Gastrocnemius medialis (tissue), 4 donors: ENCODE data around the gene GRM8. TPM values are rescaled to one million over a fixed set of nuclear protein-coding genes. Genes with fewer than 3 reads are reported as not detected.

Experiments used
- ATAC-seq, 2 donors: fragments of 150-250 bp; one replicate each; pipeline ENCODE4 v1.9.1; 2016
- DNase-seq, 2 donors: peaks; one replicate each; pipeline ENCODE4 v3.0.0-alpha.2; 2019
- H3K27ac ChIP-seq, 4 donors: fragments of 200-600 bp; sonication (generic); 1 replicate in 1 of 4; 2 replicates in 3 of 4; pipeline ENCODE4 v1.5.1; 2016 to 2018; ENCODE audit warnings: mild to moderate bottlenecking in 2 of 4, moderate library complexity in 1 of 4
- H3K27me3 ChIP-seq, 3 donors: fragments of 200-600 bp; sonication (generic) in 2 of 3; 1 replicate in 1 of 3; 2 replicates in 2 of 3; pipeline versions ENCODE4 v1.5.1 to v1.6.0; 2016 to 2019; ENCODE audit warnings: mild to moderate bottlenecking in 1 of 3, moderate library complexity in 1 of 3
- H3K36me3 ChIP-seq, 2 donors: fragments of 200-600 bp; sonication (generic) in 1 of 2; one replicate each; pipeline ENCODE4 v1.5.1; 2017 to 2018
- H3K4me1 ChIP-seq, 2 donors: fragments of 200-600 bp; sonication (generic) in 1 of 2; one replicate each; pipeline ENCODE4 v1.5.1; 2016 to 2017; ENCODE audit warnings: mild to moderate bottlenecking in 2 of 2
- H3K4me3 ChIP-seq, 4 donors: fragments of 200-600 bp; sonication (generic) in 3 of 4; 1 replicate in 1 of 4; 2 replicates in 3 of 4; pipeline ENCODE4 v1.5.1; 2016 to 2019; ENCODE audit warnings: mild to moderate bottlenecking in 2 of 4
- H3K9me3 ChIP-seq, 3 donors: fragments of 200-600 bp; sonication (generic) in 2 of 3; 1 replicate in 1 of 3; 2 replicates in 2 of 3; pipeline ENCODE4 v1.5.1; 2016 to 2019
- CTCF ChIP-seq, 5 experiments: fragments of 450-650 bp in 3 of 5; fragments of 200-600 bp in 2 of 5; sonication (generic) in 2 of 5; IDR thresholded peaks in 4 of 5; conservative IDR thresholded peaks in 1 of 5; 1 replicate in 4 of 5; 2 replicates in 1 of 5; pipeline ENCODE4 v1.5.1; 2016 to 2019; ENCODE audit warnings: antibody characterized with exemption in 5 of 5, mild to moderate bottlenecking in 3 of 5, moderate library complexity in 3 of 5
- POLR2A ChIP-seq, 2 donors: fragments of 450-650 bp; IDR thresholded peaks; one replicate each; pipeline ENCODE4 v1.6.1; 2017; ENCODE audit warnings: antibody characterized with exemption in 2 of 2, mild to moderate bottlenecking in 2 of 2, moderate library complexity in 2 of 2
- in situ Hi-C, 4 donors: fragments of 200-750 bp; cut with MboI; loops; one replicate each; pipeline versions ENCODE4 v1.15.0 to v1.8.0; 2017; ENCODE audit warnings: low sequenced_read_pairs in 4 of 4
- intact Hi-C: fragments of 100-400 bp; cut with DNase I; formaldehyde crosslinking; loops from one replicate; pipeline ENCODE4 v1.15.1; 2023; ENCODE audit warnings: low total_unique reads
- total RNA-seq, 4 donors: library from RNA; depleted of rRNA; stranded (reverse); fragments of >200 nt; gene quantifications; one replicate each; pipeline versions ENCODE4 v1.1.0 to v1.2.3, GENCODE V29; 2016

The GRM8 gene
- total RNA-seq, 4 donors from 2014 or later = not detected

GRCh38 chr7:126667742-126668366 lies 584.9 kb downstream of the GRM8 start:
- in situ Hi-C loops (no loop called here), intact Hi-C loops (no loop called here)
- ATAC-seq (no peak), DNase-seq (no peak)
- Histone ChIP-seq H3K9me3 (no peaks in the 10 kb centered on the region), H3K4me1 (no peaks in the 10 kb centered on the region), H3K27ac (no peak overlapping the region), H3K36me3 (no peaks in the 10 kb centered on the region), H3K27me3 (no peaks in the 10 kb centered on the region), H3K4me3 (no peak overlapping the region)
- TF ChIP-seq POLR2A (IDR thresholded peaks at IDR 0.05) = no peak
- no peak for TF ChIP-seq CTCF (IDR thresholded peaks at IDR 0.05 in 4 of 5, conservative IDR thresholded peaks at IDR 0.05 in 1 of 5)

GRCh38 chr7:126662856-126663255 lies 589.9 kb downstream of the GRM8 start:
- H3K27me3 ChIP-seq = no peaks in the 10 kb centered on the region
- no peak overlapping the region for H3K4me3 ChIP-seq
- no peak for DNase-seq
- no peaks in the 10 kb centered on the region for H3K4me1 ChIP-seq
- H3K9me3 ChIP-seq = no peaks in the 10 kb centered on the region
- intact Hi-C loops = no loop called here
- TF ChIP-seq CTCF (IDR thresholded peaks at IDR 0.05 in 4 of 5, conservative IDR thresholded peaks at IDR 0.05 in 1 of 5) (no peak), POLR2A (IDR thresholded peaks at IDR 0.05) (no peak)
- in situ Hi-C loops = no loop called here
- no peaks in the 10 kb centered on the region for H3K36me3 ChIP-seq
- ATAC-seq = no peak
- no peak overlapping the region for H3K27ac ChIP-seq

GRCh38 chr7:126659124-126659523 lies 593.6 kb downstream of the GRM8 start:
- intact Hi-C loops = no loop called here
- in situ Hi-C loops = no loop called here
- no peaks in the 10 kb centered on the region for H3K36me3 ChIP-seq
- ATAC-seq (no peak), DNase-seq (no peak)
- no peaks in the 10 kb centered on the region for H3K4me1 ChIP-seq
- TF ChIP-seq POLR2A (IDR thresholded peaks at IDR 0.05) = no peak
- no peak for TF ChIP-seq CTCF (IDR thresholded peaks at IDR 0.05 in 4 of 5, conservative IDR thresholded peaks at IDR 0.05 in 1 of 5)
- no peaks in the 10 kb centered on the region for H3K9me3 ChIP-seq
- no peak overlapping the region for H3K27ac ChIP-seq
- H3K4me3 ChIP-seq = no peak overlapping the region
- H3K27me3 ChIP-seq = no peaks in the 10 kb centered on the region

- in situ Hi-C loops = no loop called here
- intact Hi-C loops = no loop called here
- no peak overlapping the region for H3K4me3 ChIP-seq
- TF ChIP-seq POLR2A (IDR thresholded peaks at IDR 0.05) (no peak), CTCF (IDR thresholded peaks at IDR 0.05 in 4 of 5, conservative IDR thresholded peaks at IDR 0.05 in 1 of 5) (no peak)
- H3K27me3 ChIP-seq = no peaks in the 10 kb centered on the region
- H3K4me1 ChIP-seq = no peaks in the 10 kb centered on the region
- H3K27ac ChIP-seq = no peak overlapping the region
- no peaks in the 10 kb centered on the region for H3K9me3 ChIP-seq
- ATAC-seq = no peak
- DNase-seq = no peak
- H3K36me3 ChIP-seq = no peaks in the 10 kb centered on the region
Observed at GRCh38 chr7:126658684-126659083, 594.1 kb downstream of the GRM8 start.
